ENCODE measurements around the gene GRK5. TPM values are rescaled to one million over a fixed set of nuclear protein-coding genes. Genes with fewer than 3 reads are reported as not detected.

GRK5 gene
- total RNA-seq, 1 donor from 2014 or later, result 68.7 TPM

GRCh38 chr10:119373294-119374102 is 166.1 kb downstream of the GRK5 start:
- no peaks in the 10 kb centered on the region for H3K9me3 ChIP-seq
- TF ChIP-seq CTCF (IDR thresholded peaks at IDR 0.05), result no peak
- ATAC-seq (no peak), DNase-seq (no peak)
- peaks cover 80% of the 10 kb centered on the region for H3K4me1 ChIP-seq
- intact Hi-C loops (cut with DNase I), result no loop called here
- H3K36me3 ChIP-seq, result no peaks in the 10 kb centered on the region
- no peak overlapping the region for H3K27ac ChIP-seq
- no peaks in the 10 kb centered on the region for H3K27me3 ChIP-seq (ENCODE audit: low read depth)
- H3K4me3 ChIP-seq, result no peak overlapping the region

- H3K27ac ChIP-seq, result no peak overlapping the region
- H3K36me3 ChIP-seq, result no peaks in the 10 kb centered on the region
- intact Hi-C loops (cut with DNase I), result no loop called here
- TF ChIP-seq CTCF (IDR thresholded peaks at IDR 0.05), result no peak
- peaks cover 74% of the 10 kb centered on the region for H3K4me1 ChIP-seq
- no peaks in the 10 kb centered on the region for H3K9me3 ChIP-seq
- H3K4me3 ChIP-seq, result no peak overlapping the region
- ATAC-seq (no peak), DNase-seq (no peak)
- no peaks in the 10 kb centered on the region for H3K27me3 ChIP-seq (ENCODE audit: low read depth)
Measured at GRCh38 chr10:119374236-119374635, 166.9 kb downstream of the GRK5 start.

- intact Hi-C loops (cut with DNase I), result no loop called here
- peaks cover 59% of the 10 kb centered on the region for H3K4me1 ChIP-seq
- peak; percentile 33 to 37 for ATAC-seq
- no peak overlapping the region for H3K4me3 ChIP-seq
- H3K36me3 ChIP-seq, result peaks cover 5% of the 10 kb centered on the region
- no peaks in the 10 kb centered on the region for H3K27me3 ChIP-seq (ENCODE audit: low read depth)
- peak; percentile 43 for DNase-seq
- TF ChIP-seq CTCF (IDR thresholded peaks at IDR 0.05), result no peak
- no peaks in the 10 kb centered on the region for H3K9me3 ChIP-seq
- H3K27ac ChIP-seq, result peak overlapping the region; percentile 9
Measured at GRCh38 chr10:119375574-119376272, 168.4 kb downstream of the GRK5 start.

- Histone ChIP-seq H3K36me3 (peaks cover 21% of the 10 kb centered on the region), H3K4me1 (peaks cover 41% of the 10 kb centered on the region), H3K9me3 (no peaks in the 10 kb centered on the region), H3K27me3 (ENCODE audit: low read depth) (no peaks in the 10 kb centered on the region), H3K27ac (no peak overlapping the region), H3K4me3 (no peak overlapping the region)
- no peak for TF ChIP-seq CTCF (IDR thresholded peaks at IDR 0.05)
- no peak for DNase-seq
- intact Hi-C loops (cut with DNase I), result no loop called here
- no peak for ATAC-seq
Measured at GRCh38 chr10:119377451-119377957, 170.1 kb downstream of the GRK5 start.

- DNase-seq (peak; percentile 39), ATAC-seq (no peak)
- intact Hi-C loops (cut with DNase I), result no loop called here
- Histone ChIP-seq H3K9me3 (no peaks in the 10 kb centered on the region), H3K4me1 (peaks cover 41% of the 10 kb centered on the region), H3K27ac (no peak overlapping the region), H3K4me3 (no peak overlapping the region), H3K36me3 (peaks cover 21% of the 10 kb centered on the region), H3K27me3 (ENCODE audit: low read depth) (no peaks in the 10 kb centered on the region)
- TF ChIP-seq CTCF (IDR thresholded peaks at IDR 0.05), result no peak
Measured at GRCh38 chr10:119377958-119378736, 170.8 kb downstream of the GRK5 start.
